Activated CD4-positive, alpha-beta T cell treated with anti-CD3 and anti-CD28 coated beads, Interleukin-2, amount 10 ng/mL, durations not matched to agents 7 days and 5 days (primary cell): ENCODE measurements around the gene INHA. TPM values are rescaled to one million over a fixed set of nuclear protein-coding genes. Genes with fewer than 3 reads are reported as not detected.

Experiments
- CTCF ChIA-PET: fragments of 350-600 bp; sonication (Branson Sonifier 250); formaldehyde crosslinking; loops from one replicate; lab custom pipeline; 2021; ENCODE audit warnings: antibody characterized with exemption; lab: Charles Lee
- POLR2A ChIA-PET: fragments of 350-600 bp; sonication (Branson Sonifier 250); formaldehyde crosslinking; loops from one replicate; lab custom pipeline; 2021; ENCODE audit warnings: antibody characterized with exemption; lab: Charles Lee
- DNase-seq: peaks from one replicate; pipeline ENCODE4 v3.0.0-alpha.2; 2020
- H3K27ac Mint-ChIP-seq: one replicate; pipeline ENCODE4 v1.8.0; 2021; ENCODE audit warnings: mild to moderate bottlenecking, moderate library complexity, mixed read lengths
- H3K27me3 Mint-ChIP-seq: one replicate; pipeline ENCODE4 v1.8.0; 2021; ENCODE audit warnings: mixed read lengths
- H3K36me3 Mint-ChIP-seq: one replicate; pipeline ENCODE4 v1.8.0; 2021; ENCODE audit warnings: low read depth, mixed read lengths
- H3K4me1 Mint-ChIP-seq: one replicate; pipeline ENCODE4 v1.8.0; 2021; ENCODE audit warnings: mixed read lengths
- H3K4me3 Mint-ChIP-seq: one replicate; pipeline ENCODE4 v1.8.0; 2021; ENCODE audit warnings: mild to moderate bottlenecking, moderate library complexity, mixed read lengths
- H3K9me3 Mint-ChIP-seq: one replicate; pipeline ENCODE4 v1.8.0; 2021; ENCODE audit warnings: mixed read lengths
- total RNA-seq, 2 experiments: library from RNA; stranded (reverse); gene quantifications; one replicate each; pipeline ENCODE4 v1.2.3, GENCODE V29; 2021

INHA gene
- total RNA-seq, 2 experiments from 2014 or later, result not detected

DNA sequence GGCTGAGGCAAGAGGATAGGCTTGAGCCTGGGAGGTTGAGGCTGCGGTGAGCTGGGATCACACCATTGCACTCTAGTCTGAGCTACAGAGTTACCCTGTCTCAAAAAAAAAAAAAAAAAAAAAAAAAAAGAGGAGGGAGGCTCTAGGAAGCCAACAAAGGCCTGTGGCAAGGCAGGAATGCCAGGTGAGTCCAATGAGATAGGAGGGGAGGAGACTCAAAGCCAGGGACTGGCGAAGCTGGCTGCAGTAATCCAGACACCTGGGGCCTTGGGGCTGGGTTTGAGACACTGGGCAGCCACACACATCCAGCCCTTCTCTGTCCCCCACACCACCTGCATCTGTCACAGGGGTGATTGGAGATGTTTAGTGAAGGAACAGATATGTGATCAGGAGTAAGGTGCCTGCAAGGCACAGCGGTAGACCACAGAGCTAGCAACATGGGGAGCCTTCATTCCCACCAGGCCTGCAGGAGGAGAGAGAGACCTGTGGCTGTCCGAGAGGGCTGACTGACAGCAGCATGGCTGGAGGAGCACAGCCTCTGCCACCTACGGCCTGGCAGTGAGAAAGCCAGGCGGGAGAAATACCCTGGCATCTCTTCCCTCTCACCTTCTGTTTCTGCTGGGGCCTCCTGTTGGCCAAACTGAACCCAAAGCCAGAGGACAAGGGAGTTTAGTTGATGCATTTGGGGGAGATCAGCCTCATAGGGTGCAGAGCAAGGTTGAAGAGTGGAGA is 38.0 kb upstream of the INHA start:
- H3K4me3 Mint-ChIP-seq, result no peak overlapping the region
- ChIA-PET POLR2A (no interaction called here), CTCF (interaction anchor here (0.8 to 1.1 kb wide), 2 partner anchors 16 to 36 kb away, joined by 3 read pairs; partner anchors contain the start of gene GMPPA)
- DNase-seq, result no peak
- H3K4me1 Mint-ChIP-seq, result no peaks in the 10 kb centered on the region
- H3K36me3 Mint-ChIP-seq, result no peaks in the 10 kb centered on the region
- H3K27me3 Mint-ChIP-seq, result peaks cover 17% of the 10 kb centered on the region
- H3K9me3 Mint-ChIP-seq, result no peaks in the 10 kb centered on the region
- H3K27ac Mint-ChIP-seq, result no peak overlapping the region

DNA sequence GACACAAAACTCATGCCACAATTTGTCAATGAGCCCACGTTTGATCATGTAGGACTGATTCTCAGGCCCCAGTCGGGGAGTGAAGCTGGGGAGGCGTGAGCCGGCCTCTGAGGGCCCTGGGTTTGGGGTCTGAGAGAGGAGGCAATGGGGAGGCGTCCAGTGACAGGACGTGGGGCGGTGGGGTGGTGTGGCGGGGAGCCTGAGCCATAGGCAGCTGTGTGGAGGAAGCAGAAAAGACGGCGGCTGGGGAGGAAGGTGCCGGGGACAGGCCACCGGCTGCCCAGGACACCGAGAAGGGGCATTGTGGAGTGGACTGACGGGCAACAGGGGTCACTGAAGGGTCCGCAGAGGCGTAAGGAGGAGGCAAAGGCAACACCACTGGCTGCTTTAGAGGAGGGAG is 35.7 kb upstream of the INHA start:
- DNase-seq, result no peak
- Mint-ChIP-seq H3K9me3 (no peaks in the 10 kb centered on the region), H3K36me3 (no peaks in the 10 kb centered on the region), H3K4me3 (no peak overlapping the region), H3K27me3 (no peaks in the 10 kb centered on the region), H3K4me1 (peaks cover 4% of the 10 kb centered on the region), H3K27ac (no peak overlapping the region)
- ChIA-PET CTCF (interaction anchor here (0.6 to 1.3 kb wide), 2 partner anchors 25 to 106 kb away, joined by 3 to 5 read pairs; no protein-coding TSS in a partner anchor), POLR2A (no interaction called here)

DNA sequence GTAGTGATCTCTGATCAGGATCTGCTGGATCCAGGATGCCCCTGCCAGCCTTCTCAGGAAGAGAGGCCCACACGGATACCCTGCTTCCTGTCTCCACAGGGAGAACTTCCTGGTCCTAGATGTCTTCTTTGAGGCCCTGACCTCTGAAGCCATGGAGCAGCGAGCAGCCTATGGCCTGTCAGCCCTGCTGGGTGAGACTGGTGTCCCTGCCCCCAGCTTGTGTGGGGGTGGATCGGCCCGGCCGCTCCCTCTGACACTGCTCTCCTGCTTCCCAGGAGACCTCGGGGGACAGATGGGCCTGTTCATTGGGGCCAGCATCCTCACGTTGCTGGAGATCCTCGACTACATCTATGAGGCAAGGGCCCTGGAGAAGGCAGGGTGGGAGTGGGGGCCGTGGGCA is 35.1 kb upstream of the INHA start:
- Mint-ChIP-seq H3K36me3 (no peaks in the 10 kb centered on the region), H3K27ac (peak overlapping the region; percentile 13), H3K27me3 (no peaks in the 10 kb centered on the region), H3K4me3 (no peak overlapping the region), H3K9me3 (no peaks in the 10 kb centered on the region), H3K4me1 (peaks cover 7% of the 10 kb centered on the region)
- POLR2A ChIA-PET, result no interaction called here
- no peak for DNase-seq
- CTCF ChIA-PET, result interaction anchor here (1.0 to 7.3 kb wide), 3 partner anchors 9 to 106 kb away, joined by 3 to 79 read pairs (median 3); no protein-coding TSS in a partner anchor

DNA sequence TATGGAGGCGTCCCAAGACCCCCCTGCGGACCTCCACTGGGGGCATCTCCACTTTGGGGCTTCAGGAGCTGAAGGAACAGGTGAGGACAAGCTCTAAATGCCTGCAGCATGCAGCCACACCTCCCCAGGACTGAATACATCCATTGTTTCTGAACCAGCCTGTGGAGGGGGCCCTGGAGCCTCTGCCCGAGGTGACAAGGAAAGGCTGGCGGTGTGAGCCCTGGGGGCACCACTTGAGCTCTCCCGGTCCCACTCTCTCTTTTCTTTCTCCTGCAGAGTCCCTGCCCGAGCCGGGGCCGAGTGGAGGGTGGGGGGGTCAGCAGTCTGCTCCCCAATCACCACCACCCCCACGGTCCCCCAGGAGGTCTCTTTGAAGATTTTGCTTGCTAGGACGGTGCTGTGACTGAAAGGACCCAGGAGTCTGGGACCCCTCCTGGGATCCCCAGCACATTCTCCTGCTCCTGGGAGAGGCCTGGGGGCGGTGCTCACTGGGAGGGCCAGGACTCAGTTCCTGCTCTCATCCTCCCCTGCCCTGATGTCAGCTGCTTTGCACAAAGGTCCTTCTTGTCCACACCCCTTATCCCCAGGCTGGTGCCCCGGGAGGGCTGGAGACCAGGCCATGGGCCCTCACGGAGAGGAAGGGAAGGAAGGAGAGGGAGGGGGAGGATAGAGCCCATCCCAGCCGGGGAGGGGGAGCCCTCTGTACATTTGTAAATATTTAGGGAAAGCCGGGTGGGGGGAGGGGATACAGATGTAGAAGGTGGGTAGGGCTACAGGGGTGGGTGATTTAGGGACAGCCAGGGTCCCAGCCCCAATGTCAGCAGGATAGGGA is 34.2 kb upstream of the INHA start:
- Mint-ChIP-seq H3K4me1 (peaks cover 16% of the 10 kb centered on the region), H3K27ac (no peak overlapping the region), H3K4me3 (no peak overlapping the region), H3K36me3 (no peaks in the 10 kb centered on the region), H3K9me3 (no peaks in the 10 kb centered on the region), H3K27me3 (no peaks in the 10 kb centered on the region)
- ChIA-PET CTCF (interaction anchor here (1.0 to 7.3 kb wide), 3 partner anchors 10 to 105 kb away, joined by 3 to 79 read pairs (median 3); no protein-coding TSS in a partner anchor), POLR2A (no interaction called here)
- DNase-seq, result no peak

DNA sequence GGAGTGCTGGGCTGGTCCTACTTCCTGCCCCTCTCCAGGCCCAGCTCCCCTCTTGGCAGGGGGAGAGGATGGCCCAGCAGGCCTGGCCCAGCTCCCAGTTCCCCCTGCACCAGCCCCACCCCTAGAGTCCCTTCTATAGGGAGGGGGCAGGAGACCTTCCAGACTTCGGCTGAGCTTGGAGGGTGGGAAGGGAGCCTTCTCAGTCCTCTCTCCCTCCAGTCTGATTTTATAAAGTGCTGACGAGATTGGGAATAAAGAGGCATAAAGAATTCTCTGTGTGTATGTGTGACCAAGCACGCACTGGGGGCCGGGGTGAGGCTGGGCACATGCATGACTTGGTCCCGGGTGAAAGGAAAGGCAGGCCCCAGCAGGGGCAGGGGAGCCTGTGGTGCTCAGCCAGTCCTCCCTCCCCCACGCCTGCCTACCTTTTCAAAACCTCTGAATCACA is 33.6 kb upstream of the INHA start:
- Mint-ChIP-seq H3K9me3 (no peaks in the 10 kb centered on the region), H3K4me1 (peaks cover 16% of the 10 kb centered on the region), H3K36me3 (no peaks in the 10 kb centered on the region), H3K4me3 (no peak overlapping the region), H3K27ac (no peak overlapping the region), H3K27me3 (no peaks in the 10 kb centered on the region)
- no peak for DNase-seq
- CTCF ChIA-PET, result interaction anchor here (1.2 to 7.3 kb wide), 3 partner anchors 11 to 106 kb away, joined by 3 to 79 read pairs (median 4); no protein-coding TSS in a partner anchor
- POLR2A ChIA-PET, result no interaction called here

DNA sequence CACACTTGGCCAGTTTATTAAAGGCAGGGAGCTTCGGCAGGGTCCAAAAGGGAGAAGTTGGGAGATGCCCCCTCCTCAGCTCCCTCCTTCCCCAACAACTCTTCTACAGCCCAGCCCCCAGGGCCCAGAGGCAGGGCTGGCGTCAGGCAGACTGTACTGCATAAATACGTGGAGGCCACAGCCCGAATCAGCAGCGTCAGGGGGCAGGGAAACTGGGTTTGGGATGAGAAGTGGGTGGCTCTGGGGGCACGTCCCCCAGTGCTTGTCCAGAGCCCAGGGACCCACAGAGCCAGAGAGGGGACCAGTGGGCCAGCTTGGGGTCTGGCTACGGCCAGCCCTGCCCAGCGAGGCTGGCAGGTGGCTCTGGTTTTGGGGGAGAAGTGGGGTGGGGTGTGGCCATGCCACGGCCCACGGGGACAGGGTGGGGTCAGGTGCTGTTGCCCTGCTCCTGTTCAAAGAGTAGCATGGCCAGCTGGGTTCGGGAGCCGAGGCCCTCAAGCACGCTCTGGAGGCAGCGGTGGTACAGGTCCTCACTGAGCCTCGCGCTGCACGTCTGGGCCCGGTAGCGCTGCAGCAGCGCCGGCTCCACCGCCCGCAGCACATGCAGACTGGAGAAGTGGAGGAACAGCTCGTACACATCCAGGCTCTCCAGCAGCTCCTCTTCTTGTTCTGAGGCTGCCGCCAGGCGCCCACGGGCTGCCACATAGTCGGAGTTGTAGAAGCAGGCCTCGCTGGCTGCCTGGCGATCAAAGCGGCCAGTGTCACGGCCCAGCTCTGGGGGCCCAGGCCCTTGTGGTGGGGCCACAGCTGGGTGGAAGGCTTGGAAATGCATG is 32.9 kb upstream of the INHA start:
- H3K36me3 Mint-ChIP-seq, result no peaks in the 10 kb centered on the region
- POLR2A ChIA-PET, result no interaction called here
- H3K27ac Mint-ChIP-seq, result no peak overlapping the region

DNA sequence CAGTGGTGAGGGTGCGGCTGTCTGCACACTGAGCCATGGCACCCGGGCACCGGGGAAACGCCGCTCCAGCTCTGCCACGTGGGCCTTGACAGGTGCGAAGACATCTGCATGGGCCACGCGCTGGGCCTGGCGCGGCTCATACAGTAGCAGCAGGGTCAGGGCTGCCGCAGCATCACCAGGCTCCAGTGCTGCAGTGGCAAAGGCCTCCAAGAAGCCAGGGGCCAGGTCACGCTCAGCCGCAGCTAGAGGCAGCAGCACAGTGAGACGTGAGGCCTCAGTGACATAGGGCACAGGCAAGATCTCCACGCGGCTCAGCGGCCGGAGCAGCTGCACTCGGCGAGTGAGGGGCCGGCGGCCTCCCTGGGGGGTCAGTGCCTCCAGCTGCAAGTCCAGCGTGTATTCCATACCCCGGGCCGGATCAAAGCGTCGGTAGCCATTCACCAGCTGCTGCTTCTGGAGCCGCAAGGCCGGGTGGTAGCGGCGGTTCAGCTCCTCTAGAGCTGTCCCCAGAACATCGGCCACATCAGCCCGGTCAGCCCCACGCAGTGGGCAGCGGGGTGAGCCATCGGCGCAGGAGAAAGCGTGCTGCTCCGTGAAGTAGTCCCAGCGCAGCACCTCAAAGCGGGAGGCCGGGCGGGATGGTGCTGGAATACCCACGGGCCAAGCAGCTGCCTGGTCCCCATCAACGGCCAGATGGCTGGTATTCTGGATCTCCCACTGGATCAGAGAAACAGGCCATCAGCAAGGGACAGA is 32.0 kb upstream of the INHA start:
- POLR2A ChIA-PET, result no interaction called here
- peaks cover 8% of the 10 kb centered on the region for H3K27me3 Mint-ChIP-seq
- no peak overlapping the region for H3K27ac Mint-ChIP-seq
- H3K36me3 Mint-ChIP-seq, result no peaks in the 10 kb centered on the region
- H3K4me1 Mint-ChIP-seq, result peaks cover 24% of the 10 kb centered on the region
- no peak for DNase-seq
- CTCF ChIA-PET, result interaction anchor here (0.8 to 7.3 kb wide), 22 partner anchors 12 to 150 kb away, joined by 3 to 79 read pairs (median 4); partner anchors contain the start of gene GMPPA
- no peak overlapping the region for H3K4me3 Mint-ChIP-seq
- H3K9me3 Mint-ChIP-seq, result no peaks in the 10 kb centered on the region

More for the DNA sequence above, 32.9 kb upstream of the INHA start:
- H3K4me3 Mint-ChIP-seq, result no peak overlapping the region
- H3K27me3 Mint-ChIP-seq, result no peaks in the 10 kb centered on the region
- no peaks in the 10 kb centered on the region for H3K9me3 Mint-ChIP-seq
- CTCF ChIA-PET, result interaction anchor here (0.9 to 7.3 kb wide), 6 partner anchors 11 to 136 kb away, joined by 3 to 79 read pairs (median 14); partner anchors contain the start of gene GMPPA
- peaks cover 17% of the 10 kb centered on the region for H3K4me1 Mint-ChIP-seq
- DNase-seq, result no peak

DNA sequence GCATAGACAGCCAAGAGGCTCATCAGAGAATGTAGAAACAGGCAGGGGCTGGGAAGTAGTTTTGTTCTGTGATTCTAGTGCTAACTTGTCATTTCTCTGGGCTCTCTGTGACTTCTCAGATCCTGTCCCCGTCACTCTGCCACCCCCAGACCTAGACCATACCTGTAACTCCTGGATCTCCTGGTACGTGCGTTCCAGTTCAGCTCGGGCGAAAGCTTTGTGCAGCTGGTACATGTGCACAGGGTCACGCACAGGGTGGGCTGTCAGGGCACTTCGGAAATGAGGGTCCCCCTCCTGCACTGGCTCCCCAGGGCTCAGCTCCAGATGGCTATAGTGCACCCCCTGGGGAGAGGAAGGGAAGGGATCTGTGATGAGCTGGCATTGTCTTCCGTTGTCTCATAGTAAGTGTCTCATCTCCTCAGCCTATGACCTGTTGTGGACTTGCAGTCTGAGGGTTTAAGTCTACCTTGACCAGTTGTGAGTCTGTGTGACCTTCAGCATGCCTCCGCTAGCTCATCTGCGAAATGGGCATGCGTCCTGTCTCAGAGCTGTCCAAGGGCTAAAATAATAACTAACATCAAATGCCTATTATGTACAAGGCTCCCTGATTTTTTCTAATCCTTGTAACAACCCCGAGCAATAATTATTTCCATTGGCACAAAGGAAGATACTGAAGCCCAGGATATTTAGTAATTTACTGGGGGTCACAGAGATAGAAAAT is 31.2 kb upstream of the INHA start:
- H3K27me3 Mint-ChIP-seq, result peaks cover 10% of the 10 kb centered on the region
- ChIA-PET POLR2A (no interaction called here), CTCF (interaction anchor here (0.6 to 7.3 kb wide), 31 partner anchors 8 to 677 kb away, joined by 3 to 79 read pairs (median 4); partner anchors contain the start of genes GMPPA and STK11IP)
- H3K4me3 Mint-ChIP-seq, result peak overlapping the region; percentile 84
- H3K9me3 Mint-ChIP-seq, result no peaks in the 10 kb centered on the region
- H3K36me3 Mint-ChIP-seq, result no peaks in the 10 kb centered on the region
- H3K27ac Mint-ChIP-seq, result peak overlapping the region; percentile 63
- DNase-seq, result no peak
- H3K4me1 Mint-ChIP-seq, result peaks cover 24% of the 10 kb centered on the region

DNA sequence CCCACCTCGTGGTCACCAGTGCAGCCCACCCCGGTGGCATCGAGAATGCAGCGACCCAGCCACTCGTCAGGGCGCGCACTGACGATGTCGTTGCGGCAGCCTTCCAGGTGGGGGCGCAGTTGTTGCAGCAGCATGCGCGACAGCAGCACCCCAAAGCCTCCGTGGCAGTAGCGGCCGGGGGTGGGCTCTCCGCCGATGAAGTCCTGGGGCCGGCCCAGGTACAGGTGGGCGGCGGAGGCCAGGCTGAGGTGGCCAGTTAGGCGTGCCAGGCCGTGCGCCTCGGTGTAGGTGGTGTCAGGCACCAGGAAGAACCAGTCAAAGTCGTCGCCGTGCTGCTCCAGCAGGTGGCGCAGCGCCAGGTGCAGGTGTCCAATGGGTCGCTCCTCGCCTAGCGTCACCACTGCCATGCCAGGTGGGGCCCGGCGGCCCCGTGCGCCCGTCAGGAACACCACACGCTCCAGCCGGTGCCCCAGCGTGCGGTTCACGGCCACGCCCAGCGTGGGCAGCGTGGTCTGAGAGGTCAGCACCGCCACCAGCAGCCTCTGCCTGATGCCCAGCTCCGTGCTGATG is 30.4 kb upstream of the INHA start:
- POLR2A ChIA-PET, result no interaction called here
- DNase-seq, result peak; percentile 88
- H3K27ac Mint-ChIP-seq, result peak overlapping the region; percentile 19
- no peaks in the 10 kb centered on the region for H3K9me3 Mint-ChIP-seq
- no peaks in the 10 kb centered on the region for H3K36me3 Mint-ChIP-seq
- peak overlapping the region; percentile 84 for H3K4me3 Mint-ChIP-seq
- H3K27me3 Mint-ChIP-seq, result peaks cover 15% of the 10 kb centered on the region
- H3K4me1 Mint-ChIP-seq, result peaks cover 24% of the 10 kb centered on the region
- CTCF ChIA-PET, result interaction anchor here (0.6 to 7.3 kb wide), 31 partner anchors 8 to 630 kb away, joined by 3 to 79 read pairs (median 4); partner anchors contain the start of genes GMPPA and STK11IP

DNA sequence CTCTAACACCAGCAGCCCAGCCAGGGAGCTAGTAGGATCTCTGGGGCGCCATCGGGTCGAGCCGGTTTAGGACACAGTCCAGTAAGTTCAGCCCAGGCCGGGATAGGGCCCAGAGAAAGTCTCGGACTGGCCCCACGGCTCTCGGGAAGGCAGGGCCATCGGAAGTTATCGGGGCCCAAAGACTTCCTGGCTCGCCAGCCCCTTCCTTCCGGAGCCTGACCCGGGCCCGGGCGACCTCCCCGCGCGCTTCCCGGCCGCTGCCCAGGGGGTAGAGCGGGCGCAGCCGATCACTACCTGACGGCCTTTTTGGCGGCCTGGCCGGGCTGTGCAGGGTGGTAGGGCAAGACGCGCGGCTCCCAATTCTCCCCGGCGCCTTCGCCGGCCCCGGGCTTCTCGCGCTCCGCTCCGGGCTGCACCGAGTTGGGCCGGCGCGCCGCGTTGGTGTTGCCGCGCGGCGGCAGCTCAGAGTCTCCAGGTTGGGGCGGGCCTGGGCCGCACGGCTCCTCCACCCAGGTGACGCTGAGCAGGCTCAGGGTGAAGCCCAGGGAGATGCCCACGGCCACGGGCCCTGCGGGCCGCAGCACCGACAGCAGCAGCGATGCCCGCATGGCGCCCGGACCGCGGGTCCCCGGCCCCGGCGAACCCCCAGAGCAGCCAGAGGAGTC is 29.0 kb upstream of the INHA start:
- no peaks in the 10 kb centered on the region for H3K36me3 Mint-ChIP-seq
- peaks cover 15% of the 10 kb centered on the region for H3K27me3 Mint-ChIP-seq
- peak overlapping the region; percentile 84 for H3K4me3 Mint-ChIP-seq
- CTCF ChIA-PET, result interaction anchor here (1.0 to 7.3 kb wide), 11 partner anchors 9 to 147 kb away, joined by 3 to 79 read pairs (median 5); partner anchors contain the start of genes GMPPA and SPEG
- no peak for DNase-seq
- H3K9me3 Mint-ChIP-seq, result no peaks in the 10 kb centered on the region
- peak overlapping the region; percentile 89 for H3K27ac Mint-ChIP-seq
- POLR2A ChIA-PET, result no interaction called here
- H3K4me1 Mint-ChIP-seq, result peaks cover 24% of the 10 kb centered on the region
